Measurements from ENCODE around the gene TRPM3.

The TRPM3 gene

DNA sequence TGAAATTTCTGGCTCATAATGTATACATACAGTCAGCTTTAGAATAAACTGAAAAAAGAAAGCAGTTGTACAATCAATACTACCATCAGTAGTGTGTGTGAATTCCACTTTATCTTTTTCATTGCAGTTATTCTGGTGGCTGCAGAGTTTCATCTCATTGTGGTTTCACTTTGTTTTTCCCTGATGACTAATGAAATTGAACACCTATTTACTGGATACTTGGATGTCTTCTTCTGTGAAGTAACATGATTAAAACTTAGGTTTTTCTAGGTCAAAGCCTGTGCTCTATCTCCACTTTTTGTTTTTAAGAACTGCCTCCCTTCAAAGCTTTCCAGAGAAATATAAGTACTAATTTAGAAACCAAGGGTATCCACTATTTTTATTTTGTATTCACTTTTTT, 174.3 kb downstream of the TRPM3 start:
- DNase-seq (ENCODE audit: low spot score): no peak

DNA sequence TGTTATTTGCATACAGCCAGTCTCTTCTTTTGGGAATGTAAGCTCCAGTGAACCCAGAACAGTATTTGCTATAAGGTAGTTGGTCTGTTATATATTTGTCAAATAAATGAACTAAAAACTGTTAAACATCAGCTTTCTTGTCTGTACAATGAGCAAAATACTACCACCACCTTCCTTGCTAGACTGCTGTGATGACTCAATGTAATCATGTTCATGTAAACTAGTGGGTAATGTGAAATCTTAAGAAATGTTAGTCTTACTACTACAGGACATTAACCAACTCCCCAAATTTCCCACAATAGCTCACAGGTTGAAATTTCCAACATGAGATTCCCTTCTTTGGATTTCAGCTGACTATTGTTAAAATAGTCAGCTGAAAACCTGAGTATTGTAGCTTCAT, 176.1 kb downstream of the TRPM3 start:
- no peak for DNase-seq (ENCODE audit: low spot score)

DNA sequence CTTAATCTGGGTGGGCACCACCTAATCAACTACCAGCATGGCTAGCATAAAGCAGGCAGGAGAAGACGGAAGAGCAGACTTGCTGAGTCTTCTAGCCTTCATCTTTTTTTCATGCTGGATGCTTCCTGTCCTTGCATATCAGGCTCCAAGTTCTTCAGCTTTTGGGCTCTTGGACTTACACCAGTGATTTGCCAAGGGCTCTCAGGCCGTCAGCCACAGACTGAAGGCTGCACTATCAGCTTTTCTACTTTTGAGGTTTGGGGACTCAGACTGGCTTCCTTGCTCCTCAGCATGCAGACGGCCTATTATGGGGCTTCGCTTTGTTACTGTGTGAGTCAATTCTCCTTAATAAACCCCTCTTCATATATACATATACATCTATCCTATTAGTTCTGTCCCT, 180.2 kb downstream of the TRPM3 start:
- DNase-seq (ENCODE audit: low spot score): no peak

DNA sequence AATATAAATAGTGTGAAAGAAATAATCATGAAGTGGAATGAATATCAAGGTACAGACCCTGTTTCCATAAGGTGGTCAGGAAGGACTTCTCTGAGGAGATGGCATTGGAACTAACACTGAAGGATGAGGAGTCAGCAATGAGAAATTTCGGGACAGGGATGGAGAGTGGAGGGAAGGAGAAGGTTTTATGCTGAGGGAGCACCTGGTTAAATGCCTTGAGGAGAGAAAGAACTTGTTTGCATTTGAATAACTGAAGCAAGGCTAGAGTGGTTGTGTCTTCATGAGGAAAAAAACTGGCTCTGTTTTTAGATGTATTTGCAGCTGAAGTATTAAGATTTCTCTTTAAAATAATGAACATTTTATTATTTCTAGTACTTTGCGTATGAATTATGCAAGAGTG, 180.8 kb downstream of the TRPM3 start:
- no peak for DNase-seq (ENCODE audit: low spot score)

DNA sequence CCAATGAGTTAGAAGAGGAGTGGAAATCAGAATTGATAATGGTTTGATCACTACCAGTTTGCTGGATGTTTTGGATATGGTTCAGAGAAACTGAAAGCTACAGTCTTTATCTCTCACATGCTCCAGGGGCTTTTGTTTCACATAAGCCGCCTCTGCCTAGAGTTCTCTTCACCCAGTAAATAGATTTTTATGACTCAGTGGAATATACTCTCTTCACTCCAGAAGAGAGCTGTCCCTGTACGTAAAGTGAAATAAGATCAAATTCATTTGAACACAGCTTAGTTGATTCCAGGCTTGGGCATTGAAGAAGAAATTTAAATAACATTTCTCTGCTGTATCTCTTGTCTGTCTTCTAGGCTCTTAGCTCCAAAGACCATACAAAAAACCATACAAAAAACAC, 184.9 kb downstream of the TRPM3 start:
- DNase-seq (ENCODE audit: low spot score): no peak

DNA sequence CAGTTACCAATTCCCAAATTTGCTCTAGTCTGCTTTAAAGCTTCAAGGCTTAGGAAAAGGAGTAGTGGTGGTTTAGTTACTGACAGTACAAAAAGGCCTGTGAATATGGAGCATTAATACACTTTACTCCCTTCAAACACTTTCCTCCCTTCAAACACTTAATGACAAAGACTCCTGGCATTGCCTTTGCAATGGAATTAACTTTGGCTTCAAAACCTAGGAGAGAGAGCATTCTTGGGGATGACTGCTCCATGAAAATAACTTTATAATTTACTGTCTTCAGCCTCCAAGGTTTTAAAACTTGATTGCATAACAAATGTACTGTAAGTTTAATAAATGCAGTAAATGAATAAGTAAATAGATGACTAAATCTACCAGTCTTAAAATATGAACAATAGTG, 185.6 kb downstream of the TRPM3 start:
- DNase-seq (ENCODE audit: low spot score): no peak

DNA sequence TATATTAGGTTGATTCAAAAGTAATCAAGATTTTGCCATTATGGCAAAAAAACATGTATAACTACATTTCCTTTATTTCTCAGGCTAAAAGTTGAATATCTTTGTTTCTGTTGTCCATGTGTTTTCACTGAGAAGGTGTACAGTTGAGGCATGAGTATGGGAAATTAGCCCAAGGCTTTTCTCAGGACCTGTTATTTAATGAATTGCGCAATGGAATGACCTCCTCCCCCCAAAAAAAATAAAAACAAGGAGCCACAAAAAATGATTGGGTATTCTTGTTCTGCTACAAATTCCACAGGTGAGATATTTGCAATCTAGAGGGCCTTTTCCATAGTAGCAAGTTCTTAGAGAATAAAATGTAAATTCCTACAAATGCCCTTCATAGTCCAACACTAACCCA, 186.8 kb downstream of the TRPM3 start:
- DNase-seq (ENCODE audit: low spot score): no peak

DNA sequence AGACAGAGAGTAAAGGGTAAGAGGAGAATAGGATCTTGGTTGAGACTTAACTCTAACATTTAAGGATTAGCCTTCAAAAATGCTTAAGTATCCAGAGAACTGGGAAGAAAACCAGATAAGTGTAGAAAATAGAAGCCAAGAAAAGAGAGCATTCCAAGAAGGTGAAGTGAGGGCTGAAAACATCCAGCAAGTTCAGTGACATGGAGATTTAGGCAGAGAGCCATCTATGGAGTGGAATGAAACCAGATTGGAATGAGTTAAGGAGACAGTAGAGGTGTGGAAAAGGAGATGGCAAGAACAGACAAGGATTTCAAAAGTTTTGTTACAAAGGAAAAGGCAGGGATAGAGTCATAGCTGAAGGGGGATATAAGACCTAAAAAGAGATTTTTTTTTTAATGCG, 188.1 kb downstream of the TRPM3 start:
- no peak for DNase-seq (ENCODE audit: low spot score)

DNA sequence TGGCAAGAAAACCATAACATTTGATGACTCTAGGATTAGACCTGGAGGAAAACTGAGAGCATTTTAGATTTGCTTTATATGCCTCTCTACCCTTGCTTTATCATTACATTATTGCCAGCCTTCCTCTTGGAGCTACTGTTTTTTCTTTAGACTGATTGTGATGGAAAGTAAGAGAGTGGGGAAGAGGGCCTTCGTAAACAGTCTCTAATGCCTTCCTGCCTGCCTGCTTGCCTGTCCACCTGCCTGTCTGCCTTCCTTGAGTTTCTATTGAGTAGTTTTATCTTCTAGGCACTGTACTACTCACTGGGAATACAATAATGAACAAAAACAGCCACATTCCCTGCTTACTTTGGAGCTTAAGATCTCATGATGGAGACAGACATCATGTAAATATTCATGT, 189.3 kb downstream of the TRPM3 start:
- DNase-seq (ENCODE audit: low spot score): no peak

DNA sequence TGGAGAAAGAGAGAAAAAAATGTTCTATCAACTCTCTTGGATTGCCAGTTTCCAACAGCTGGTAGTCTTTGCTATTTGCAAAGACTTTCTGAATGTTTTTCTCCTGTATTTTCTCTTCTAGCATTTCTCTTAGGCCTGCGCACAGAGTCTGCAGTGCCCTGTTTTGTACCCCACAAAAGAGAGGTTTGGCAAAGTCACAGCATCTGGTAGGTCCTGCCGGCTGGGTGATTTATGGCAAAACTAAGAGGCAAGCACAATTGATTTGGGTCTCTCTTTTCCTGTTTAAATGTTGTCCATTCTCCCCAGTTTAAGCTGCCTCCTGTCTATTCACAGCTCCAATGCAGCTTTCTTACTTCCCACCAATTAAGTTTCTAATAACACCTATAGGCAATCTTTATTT, 193.9 kb downstream of the TRPM3 start:
- DNase-seq (ENCODE audit: low spot score): no peak

DNA sequence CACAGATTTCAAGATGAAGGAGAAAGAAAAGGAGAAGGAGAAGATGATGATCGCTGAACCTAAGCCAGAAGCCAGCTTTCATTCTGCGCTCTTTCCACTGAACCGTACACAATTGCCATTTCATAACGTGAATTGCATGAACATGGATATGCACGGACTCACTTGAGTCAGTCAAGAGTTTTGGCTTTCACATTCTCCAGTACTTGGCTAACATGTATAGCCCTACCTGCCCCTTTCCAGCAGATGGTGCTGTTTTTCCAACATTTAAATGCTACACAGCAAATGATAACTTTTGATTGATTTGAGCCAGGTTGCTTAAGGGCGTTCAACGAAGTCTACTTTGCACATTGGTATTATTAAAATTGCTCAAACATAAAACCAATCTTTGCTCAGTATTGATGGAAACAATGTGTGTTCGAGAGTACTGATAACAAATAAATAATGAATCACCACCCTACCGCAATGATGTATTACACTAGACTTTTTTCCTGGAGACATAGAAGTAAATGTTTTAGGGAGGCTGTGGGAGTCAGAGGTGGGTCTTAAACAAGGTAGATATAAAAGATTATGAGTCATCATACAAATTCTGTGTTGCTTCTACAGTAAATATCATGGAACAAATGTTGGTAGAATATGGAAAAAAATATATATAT, 196.4 kb downstream of the TRPM3 start:
- peak; percentile 21 for DNase-seq (ENCODE audit: low spot score)

DNA sequence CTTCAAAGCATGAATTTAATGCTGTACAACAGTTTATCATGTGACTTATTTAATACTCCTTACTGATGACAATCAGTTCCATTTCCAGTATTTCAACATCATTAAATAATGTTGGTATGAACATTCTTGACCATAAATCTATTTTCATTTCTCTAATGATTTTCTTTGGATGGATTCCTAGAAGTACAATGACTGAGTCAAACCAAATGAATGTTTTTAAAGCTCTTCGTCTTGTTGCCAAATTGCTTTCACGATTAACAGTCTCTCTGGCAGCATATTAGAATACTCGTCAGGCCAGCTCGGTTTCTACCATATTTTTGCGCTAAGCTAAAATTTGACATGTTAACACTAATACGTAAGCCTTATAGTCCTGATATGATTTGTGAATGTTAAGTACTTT, 197.0 kb downstream of the TRPM3 start:
- DNase-seq (ENCODE audit: low spot score): no peak

DNA sequence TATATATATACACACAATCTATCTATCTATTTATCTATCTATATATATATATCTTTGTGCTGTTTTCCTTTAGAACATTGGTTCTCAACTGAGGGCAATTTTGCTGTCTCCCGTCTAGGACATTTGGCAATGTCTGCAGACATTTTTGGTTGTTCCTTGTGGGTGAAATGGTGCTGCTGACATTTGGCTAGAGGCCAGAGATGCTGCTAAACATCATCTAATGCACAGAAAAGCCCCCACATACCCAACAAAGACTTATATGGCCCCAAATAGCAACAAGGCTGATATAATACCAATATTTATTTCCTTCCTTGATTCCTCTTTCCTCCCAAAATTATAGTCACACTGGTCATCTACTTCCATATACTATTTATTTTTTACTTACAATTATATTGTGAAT, 197.5 kb downstream of the TRPM3 start:
- DNase-seq (ENCODE audit: low spot score): no peak

DNA sequence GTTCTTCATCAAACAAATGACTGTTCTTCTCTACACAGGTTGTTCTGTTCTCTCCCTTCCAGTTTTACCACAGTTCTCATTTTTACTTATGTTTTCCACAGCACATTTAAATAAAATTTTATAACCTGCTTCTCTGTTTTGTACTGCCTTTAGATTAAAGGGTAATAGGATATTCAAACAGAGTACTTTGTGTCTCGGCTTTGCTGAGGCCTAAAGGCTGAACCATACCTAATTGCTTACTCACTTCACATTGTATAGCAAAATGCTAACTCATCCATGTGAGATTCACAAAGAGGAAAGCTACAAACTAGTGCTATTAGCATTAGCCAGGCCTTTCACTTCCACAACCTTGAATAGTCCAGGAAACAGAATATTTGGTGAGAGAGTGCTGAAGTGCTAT, 200.3 kb downstream of the TRPM3 start:
- DNase-seq (ENCODE audit: low spot score): no peak

DNA sequence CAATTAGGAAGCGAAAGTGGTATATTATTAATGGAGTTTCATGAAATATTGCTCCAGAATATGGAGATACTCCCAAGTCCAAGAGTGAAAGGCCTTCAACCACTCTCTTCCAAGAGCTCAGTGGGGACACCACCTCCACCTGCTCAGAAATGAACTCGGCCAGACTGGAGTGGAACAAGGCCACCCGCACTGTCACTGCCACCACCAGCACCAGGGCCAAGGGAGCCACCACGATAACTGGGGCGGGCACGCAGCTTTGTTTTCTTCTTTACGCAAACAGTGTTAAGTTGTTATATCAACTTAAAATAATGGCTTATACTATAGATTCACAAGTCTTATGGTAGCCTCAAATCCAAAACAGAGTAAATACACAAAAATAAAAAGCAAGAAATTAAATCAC, 204.1 kb downstream of the TRPM3 start:
- no peak for DNase-seq (ENCODE audit: low spot score)

DNA sequence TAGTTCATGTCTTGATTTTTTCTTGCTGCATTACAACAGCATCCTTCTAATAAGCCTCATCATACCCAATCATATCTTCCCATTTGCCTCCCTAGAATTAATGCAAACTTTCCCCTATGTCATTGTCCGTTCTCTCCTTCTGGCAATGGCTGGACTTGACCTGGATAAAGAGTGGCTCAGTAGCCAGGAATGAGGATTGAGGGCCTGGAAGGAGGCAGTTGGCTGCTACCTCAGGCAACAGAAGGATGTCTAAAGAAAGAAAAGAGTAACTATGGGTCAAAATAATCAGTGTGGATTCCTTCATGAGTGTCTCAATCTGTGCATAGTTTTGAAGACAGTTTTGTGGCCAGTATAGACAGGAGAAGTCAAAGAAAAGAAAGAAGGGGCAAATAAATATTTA, 209.6 kb downstream of the TRPM3 start:
- no peak for DNase-seq (ENCODE audit: low spot score)

DNA sequence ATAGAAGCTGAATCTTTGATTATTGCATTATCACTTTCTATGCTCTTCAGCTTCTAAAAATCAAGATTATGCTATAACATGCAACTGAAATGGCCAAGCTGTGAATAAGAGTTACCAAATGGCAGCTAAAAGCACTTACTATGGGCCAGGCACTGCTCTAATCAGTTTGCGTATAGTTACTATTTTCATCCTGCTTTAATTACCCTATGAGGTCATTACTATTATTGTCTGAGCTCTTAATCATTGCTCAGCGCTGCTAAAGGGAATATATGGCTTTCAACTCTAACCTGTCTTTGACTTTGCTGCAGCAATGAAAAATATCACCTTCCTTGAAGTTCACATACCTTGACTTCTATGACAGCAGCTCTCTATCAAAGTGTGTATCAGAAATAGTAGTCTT, 210.8 kb downstream of the TRPM3 start:
- no peak for DNase-seq (ENCODE audit: low spot score)

DNA sequence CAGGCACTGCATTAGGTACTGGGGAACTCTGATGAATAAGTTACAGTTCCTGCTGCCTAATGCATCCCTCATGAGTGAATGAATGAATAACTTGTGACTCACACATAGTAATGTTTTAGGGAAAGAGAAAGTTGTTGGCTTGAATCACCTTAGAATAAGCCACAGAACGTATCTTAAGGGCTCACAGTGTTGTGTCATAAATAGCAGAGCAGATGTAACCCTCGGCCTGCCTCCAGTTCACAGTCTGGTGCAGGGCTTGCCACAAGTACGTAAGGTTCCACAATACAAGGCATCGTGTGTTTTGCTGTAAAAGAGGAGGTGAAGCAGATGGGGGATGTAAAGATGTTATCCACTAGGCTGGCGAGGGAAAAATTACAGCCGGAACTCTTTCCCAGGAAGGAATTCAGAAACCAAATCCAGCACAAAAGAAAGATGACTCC, 218.7 kb downstream of the TRPM3 start:
- no peak for DNase-seq (ENCODE audit: low spot score)

DNA sequence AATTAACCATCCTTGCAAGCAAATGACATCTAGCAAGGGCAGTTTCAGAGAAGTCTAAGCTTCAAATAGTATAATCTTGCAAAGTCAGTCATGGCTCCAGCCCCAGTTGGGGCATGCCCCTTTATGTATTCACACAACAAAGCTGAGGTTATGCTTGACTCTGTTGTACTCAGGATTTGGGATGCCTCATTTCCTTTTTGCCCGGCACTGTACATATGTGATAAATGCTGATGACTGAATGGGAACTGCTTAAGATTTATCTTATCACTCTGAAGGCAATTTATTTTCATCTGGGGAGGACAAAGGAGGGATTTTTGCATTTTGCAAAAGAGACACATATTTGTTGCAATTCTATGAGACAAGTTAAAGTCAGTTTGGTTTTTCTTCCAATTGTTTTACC, 219.2 kb downstream of the TRPM3 start:
- DNase-seq (ENCODE audit: low spot score): no peak

DNA sequence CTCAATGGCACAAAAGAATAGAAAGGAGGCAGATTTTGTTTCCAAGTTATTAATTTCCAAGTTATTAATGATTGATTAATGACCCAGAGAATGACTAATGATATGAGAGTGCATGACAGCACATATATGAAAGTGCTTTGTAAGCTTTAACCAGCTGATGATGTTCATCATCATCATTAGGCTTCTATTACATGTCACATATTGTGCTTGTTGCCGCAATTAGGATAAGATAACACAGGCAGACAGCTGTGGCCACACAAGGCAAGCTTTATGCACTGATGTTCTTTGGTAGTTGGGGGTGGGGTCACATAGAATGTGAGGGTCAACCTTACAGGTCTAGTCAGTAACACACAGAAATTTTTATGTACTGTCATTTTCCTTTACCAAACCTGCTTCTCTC, 219.7 kb downstream of the TRPM3 start:
- DNase-seq (ENCODE audit: low spot score): no peak

DNA sequence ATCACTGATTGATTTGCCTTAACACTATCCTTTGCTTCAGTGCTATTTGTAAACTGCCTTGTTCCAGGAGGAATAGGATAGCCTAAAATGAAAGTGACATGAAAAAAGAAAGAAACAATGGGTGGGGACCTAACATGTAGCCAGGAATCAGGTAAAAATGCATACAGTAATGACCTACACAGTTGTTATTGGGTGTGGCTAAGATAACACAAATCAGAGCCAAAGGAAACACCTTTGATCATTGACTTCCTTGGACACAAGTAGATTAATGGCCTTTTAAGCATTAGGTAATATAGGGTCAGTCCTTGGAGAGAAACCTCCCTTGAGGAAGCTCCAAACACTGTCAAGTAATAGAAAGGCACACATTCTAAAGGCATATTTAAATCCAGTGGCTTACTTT, 220.4 kb downstream of the TRPM3 start:
- no peak for DNase-seq (ENCODE audit: low spot score)

DNA sequence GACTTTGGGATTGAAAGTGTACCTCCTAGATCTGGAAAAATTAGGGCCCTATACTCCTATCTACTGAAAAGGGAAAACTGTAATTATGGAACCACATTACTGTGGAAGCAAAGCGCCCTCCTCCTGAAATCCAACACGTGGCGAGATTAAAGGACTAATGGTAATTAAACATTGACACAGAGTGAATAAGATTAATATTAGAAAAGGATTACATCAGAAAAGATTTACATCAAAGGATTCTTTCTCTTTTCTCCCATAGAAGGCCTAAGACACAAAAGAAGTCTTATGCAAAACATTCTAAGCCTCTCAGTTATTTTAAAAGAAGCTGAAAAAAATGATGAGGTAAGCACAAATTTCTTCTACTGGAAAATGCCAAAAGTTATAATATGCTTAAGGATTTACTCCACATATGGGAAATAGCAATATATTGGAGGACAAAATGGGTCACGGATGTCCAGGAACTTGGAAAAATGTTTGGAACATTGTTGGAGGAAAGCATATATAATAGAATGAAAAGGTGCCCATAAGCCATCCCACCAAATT, 227.8 kb downstream of the TRPM3 start:
- no peak for DNase-seq (ENCODE audit: low spot score)

DNA sequence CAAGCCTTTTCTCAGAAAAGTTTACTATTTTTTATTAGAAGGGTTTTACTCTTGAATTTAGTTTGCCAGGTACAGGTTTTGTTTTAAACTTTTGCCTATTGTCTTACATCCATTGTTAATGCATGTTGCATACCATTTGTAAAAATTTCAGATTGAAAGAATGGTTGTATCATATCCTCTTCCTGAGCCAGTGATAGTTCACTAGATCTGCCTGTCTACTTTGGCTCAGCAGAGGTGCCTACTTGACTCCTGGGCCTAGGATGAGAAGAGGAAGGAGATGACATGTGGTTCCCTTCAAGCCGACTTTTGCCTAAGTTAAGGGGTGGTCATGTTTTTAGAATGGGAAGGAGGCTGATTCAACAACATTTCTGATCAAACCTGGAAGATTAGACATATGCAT, 232.9 kb downstream of the TRPM3 start:
- no peak for DNase-seq (ENCODE audit: low spot score)

DNA sequence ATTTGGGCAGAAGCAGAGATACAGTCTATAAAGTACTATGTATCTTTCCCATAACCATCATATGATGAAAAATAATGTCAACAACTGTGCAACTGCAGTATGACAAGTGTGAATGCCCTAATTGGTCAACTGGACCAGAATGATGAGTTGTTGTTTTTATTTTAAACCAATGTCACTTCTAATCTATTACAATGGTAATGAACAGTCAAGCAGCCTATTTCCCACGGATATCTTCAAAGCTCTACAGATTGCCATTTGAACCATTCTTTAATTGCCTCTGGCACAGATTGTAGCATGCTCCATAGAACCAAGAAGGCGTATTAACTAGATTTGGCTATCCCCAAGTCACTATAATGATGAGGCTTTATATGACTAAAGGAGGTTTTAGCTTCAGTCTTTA, 233.6 kb downstream of the TRPM3 start:
- DNase-seq (ENCODE audit: low spot score): no peak
